ENCODE results near the gene SPRYD3. TPM values are rescaled to one million over a fixed set of nuclear protein-coding genes. Genes with fewer than 3 reads are reported as not detected.

Gene SPRYD3
- total RNA-seq, 1 donor from 2014 or later: 22.4 TPM

DNA sequence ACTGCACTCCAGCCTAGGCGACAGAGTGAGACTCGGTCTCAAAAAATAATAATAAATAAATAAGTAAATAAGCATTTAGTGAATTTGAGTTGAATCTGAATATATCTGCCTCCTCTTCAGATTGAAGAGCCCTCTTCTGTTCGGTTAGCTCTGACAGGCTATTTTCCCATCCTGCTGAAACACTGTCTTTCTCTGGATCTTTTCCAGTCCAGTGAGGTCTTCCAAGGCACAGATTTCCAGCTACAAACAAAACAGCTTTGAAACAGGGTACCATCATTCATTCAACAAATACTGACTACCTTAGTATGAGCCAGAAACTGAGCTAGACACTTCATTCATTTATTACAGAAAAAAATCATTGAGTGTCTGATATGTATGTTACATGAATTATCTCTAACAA, 7.2 kb upstream of the SPRYD3 start:
- FAIRE-seq (no peak), DNase-seq (ENCODE audit: low spot score in 2 of 2) (no peak)

DNA sequence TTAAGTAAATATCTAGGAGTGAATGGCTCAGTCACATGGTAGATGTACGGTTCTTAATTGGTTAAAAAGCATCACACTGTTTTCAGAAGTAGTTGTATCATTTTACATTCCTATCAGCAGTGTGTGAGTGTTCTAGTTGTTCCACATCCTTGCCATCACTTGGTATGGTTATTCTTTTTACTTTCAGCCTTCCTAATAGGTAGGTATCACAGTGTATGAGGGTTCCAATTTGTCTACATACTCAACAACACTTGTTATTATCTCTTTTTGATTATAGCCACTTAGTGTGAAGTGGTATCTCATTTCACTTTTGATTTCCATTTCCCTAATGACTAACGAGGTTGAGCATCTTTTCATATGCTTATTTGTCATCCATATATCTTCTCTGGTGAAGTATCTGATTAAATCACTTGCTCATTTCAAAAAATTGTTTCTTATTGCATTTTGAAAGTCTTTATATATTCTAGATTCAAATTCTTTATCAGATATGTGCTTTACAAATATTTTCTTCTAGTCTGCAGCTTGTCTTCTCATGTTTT, 3.5 kb upstream of the SPRYD3 start:
- no peak for FAIRE-seq

DNA sequence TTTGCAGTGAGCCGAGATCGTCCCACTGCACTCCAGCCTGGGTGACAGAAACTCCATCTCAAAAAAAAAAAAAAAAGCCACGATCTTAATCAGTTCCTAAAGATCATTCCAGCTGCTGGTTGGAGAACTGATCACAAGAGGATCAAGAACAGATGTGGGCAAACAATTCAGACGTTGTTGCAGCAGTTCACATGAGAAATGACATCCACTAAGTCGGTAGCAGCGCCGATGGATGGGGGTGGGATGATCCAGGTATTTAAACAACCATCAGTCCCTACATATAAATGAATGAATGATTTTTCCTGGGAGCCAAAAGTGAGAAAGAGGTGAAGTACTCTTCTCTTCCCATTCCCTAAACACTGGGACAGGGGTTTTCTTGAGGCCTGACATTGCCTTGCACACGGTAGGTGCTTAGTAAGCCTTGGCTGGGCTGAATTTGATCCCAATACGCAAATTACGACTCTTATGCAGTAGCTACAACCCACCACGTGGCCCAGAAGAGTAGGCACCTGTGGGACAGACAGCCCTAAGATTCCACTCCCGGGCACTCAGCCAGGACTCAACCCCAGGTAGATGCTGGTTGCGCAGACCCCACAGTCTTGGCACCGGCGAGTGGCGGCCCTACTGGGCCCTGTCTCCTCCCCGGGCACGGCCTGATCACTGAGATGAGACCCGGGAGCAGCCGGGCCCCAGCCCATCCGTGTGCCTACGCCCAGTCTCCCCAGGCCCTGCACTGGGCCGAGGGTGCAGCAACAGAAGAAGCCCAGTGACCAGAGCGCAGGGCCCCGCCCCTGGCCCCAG, 565 bp downstream of the SPRYD3 start:
- no peak for DNase-seq (ENCODE audit: low spot score in 2 of 2)
- FAIRE-seq: no peak

More for the DNA sequence above, 3.5 kb upstream of the SPRYD3 start:
- DNase-seq (ENCODE audit: low spot score in 2 of 2): no peak

DNA sequence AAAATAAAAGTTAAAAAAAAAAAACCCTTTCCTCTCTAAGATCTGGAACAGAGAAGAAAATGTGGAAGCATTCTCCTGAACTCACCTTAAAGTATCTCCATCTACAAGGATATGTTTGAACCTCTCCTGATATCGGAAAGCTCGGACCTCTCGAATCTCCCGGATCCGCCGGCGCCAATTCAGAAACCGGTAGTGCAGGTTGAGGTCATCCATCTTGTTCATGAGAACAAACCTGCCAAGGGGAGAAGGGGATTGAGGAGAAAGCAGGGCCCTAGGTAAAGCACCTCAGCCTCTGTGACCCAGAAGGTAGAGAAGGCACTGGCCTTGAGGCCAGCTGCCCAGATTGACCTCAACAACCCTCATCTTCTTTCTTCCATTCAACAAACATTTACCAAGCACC, 2.2 kb downstream of the SPRYD3 start:
- no peak for DNase-seq (ENCODE audit: low spot score in 2 of 2)
- no peak for FAIRE-seq

DNA sequence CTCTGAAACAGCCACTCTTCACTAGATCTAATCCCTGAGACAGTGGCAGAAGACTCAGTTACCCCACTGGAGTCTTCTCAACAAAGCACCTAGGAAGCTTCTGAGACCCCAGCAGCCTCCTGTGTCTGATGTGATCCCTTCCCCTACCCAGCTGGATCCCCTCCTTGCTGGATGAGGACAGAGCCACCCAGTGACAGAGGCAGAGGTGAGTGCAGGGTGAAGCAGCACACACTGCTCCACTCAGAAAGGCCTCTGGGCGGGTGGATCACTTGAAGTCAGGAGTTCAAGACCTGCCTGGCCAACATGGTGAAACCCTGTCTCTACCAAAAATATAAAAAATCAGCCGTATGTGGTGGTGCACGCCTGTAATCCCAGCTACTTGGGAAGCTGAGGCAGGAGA, 2.7 kb downstream of the SPRYD3 start:
- DNase-seq (ENCODE audit: low spot score in 2 of 2) (no peak), FAIRE-seq (no peak)

DNA sequence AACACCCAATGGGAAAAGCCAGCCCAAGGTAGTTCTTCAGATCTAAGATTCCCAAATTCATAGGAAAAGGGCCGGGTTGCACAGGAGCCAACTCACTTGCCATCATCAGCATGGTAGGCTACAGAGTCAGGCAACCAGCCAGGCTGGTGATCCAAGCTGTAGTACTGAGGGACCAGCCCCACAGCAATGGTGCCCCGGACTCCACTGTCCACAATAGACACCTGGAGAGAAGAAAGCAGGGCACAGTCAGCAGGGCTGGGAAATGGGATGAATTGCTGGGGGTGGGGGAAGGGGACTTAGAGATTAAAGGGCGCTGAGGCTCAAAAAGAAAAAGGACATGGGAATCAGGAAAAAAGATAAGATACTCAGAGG, 4.2 kb downstream of the SPRYD3 start:
- DNase-seq (ENCODE audit: low spot score in 2 of 2): no peak
- no peak for FAIRE-seq

DNA sequence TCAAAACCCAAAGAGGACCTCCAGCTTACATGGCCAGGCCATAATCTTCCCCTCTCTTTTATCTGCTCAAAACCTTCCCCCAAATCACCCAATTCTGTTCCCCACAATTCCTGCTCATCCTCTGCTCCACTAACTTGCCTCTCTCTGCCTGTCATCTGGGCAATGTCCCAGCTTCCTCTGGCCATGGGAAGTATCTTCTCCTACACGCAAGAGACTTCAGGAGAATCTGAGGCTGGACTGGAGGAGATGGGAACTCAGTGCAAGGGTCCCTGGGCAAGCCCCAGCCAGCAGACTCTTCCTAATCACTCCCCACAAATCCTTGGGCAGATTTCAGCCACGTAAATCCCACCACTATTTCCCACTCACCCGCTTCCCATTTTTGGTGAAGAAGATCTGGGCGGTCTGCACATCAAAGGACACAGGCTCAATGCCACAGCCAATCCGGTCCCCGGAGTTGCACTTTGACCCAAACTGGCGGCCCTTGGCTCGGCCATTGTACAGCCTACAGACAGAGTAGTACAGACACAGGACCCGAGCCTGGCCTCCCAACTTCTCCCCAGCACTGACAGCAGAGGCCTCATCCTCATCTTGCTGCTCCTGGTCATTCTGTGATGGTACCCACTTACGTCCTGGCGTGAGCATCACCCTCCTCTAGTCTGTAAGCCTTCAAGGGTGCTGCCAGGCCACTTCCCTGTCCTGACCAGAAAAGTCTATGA, 4.7 kb downstream of the SPRYD3 start:
- FAIRE-seq: no peak

DNA sequence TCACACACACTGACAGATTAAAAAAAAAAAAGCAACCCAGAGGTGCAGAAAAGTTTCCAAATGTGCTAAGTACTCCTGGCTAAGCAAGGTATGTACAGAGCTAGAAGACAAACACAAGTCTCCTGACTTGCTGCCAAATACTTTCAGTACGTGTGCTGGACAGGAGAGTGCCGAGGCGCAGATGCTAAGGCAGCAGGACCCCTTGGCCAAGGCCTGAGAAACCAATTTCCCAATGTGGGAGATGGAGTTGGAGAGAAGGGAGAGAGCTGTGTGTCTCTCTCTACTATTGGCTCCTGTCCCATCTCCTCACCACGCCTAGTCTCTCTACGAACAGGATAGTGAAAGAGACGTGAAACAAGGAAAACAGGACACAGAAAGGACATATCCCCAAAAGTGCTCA, 5.3 kb downstream of the SPRYD3 start:
- FAIRE-seq (no peak), DNase-seq (ENCODE audit: low spot score in 2 of 2) (no peak)

More for the DNA sequence above, 4.7 kb downstream of the SPRYD3 start:
- no peak for DNase-seq (ENCODE audit: low spot score in 2 of 2)

DNA sequence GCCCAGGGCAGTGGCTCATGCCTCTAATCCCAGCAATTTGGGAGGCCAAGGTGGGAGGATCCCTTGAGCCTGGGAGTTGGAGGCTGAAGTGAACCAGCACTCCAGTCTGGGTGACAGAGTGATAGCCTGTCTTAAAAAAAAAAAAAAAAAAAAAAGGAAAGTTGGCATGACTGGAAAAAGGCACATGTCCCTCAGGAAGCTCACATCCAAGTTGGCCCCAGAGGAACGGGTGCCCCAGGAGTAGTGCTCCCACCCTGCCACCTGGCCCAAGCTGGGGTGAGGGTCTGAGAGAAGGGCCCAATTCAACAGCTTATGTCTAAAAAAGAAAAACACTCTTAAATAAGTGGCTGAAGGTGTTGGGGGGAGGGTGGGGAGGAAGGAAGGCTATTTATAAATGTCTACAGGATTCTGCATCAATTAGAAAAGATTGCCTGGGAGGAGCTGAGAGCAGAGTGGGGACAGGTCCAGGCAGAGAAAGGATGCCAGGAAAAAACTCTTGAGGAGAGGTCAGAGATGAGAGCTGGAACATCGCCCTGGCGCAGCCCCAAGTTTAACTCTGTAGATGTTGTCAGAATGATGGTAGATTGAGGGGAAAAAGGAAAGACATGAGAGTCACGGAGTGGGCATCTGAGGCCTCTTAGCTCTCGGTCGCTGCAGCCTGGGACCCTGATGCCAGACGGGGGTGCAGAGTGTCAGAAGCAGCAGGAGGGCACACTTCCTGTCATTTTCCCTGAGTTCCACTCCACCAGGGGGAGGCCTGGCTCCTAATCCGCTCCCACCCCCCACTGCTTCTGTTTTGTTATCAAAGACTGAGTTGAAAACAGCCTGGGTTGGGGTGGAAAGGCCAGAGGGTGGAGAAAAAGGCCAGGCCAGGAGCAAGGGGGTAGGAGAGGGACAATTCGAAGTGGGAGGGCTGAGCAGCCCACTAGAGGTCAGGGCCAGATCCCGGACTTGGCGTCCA, 7.3 kb downstream of the SPRYD3 start:
- no peak for DNase-seq (ENCODE audit: low spot score in 2 of 2)
- FAIRE-seq: no peak

DNA sequence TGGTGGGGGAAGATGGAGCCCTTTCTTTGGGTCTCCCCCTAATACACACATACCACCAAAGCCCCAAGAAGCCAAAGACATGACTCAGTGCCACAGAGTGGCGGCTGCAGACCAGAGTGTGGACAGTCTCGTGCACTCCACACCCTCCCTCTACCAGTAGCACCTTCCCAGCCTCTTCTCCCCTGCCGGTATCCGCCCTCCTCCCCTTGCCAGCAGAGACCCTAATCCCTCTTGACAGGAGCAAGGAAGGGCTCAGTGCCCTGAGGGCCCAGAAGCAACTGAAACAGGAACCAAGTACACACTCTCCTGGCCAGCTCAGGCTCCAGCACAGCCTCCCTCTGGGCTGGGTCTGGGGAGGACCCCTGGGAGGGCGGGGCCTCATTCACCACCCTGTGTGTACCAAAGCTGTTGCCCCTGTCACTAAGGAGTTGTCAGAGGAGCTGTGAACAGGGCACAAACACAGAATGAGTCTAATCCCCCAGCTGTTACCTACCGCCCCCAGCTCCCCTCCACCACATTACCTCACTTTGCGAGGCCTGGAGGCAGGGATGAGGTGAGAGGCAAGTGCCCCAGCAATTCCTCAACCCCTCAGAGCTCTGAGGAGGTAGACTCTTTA, 8.2 kb downstream of the SPRYD3 start:
- DNase-seq (ENCODE audit: low spot score in 2 of 2): no peak
- FAIRE-seq: no peak

DNA sequence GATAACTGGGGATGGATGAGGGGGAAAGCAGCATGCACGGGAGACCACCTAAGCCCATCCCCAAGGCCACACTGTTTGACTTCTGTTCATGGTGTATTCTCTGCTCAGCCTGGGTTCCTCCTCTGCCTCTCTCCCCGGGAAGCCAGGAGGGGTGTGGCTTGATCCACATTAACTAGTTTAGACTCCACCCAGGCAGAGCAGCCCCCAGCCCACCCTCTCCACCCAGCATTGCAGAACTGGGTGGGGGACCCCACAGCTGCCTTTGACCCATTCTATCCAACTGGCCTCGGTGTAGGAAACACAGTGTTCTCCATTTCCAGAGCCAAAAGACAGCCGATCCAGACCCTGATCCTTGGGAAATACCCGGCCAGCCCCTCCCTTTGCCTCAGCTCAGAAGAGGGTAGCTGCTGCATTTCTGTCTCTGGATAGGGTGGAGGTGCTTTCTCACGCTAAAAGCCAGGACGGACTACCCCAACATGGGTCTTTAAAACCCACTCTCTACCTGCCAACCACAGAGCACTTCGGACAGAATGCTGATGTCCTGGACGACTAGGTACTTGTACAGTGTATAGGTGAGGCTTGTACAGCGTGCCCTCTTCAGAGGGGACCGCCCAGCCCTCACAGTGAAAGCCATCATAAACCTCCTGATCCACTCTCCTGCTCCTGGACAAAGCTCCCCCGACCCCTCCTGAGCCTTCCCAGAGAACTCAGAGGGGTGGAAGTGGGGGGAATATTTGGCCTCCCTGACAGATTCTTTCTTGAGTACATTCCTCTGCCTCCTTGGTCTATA, 9.4 kb downstream of the SPRYD3 start:
- no peak for FAIRE-seq
- DNase-seq (ENCODE audit: low spot score in 2 of 2): no peak

DNA sequence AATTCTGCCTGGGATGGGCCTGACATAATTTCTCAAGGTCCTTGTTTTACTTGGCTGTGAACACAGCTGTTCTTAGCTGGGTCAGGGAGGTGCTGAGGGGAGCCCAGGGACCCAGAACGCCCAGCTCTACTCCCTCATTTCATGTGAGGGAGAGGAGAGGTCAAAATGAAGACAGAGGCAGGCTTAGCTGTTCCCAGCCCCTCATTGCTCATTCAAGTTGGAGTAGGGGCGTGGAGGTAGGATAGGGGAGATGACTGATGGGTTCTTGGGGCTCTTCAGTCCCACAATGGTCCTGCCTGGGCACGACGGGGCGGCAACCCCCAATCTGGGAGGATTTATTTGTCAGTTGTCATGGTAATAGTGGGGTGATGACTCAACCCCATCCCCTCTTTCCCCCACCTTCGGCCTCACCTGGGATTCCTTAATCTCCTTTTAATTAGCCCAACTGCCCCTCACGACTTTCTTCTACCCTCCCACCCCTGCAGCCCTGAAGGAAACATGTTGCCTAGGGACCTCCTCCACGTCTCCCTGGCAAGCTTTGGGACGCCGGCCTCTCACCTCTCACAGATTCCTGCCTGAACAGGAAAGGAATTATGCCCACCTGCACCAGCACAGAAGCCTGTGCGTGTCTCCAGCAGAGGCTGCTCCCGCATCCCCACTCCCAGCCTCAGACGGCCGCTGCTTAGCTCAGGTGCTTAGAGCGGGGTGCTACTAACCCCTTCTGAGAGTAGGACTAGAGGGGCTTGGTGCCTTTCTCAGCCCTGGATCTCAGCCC, 10.2 kb downstream of the SPRYD3 start:
- no peak for FAIRE-seq
- no peak for DNase-seq (ENCODE audit: low spot score in 2 of 2)

DNA sequence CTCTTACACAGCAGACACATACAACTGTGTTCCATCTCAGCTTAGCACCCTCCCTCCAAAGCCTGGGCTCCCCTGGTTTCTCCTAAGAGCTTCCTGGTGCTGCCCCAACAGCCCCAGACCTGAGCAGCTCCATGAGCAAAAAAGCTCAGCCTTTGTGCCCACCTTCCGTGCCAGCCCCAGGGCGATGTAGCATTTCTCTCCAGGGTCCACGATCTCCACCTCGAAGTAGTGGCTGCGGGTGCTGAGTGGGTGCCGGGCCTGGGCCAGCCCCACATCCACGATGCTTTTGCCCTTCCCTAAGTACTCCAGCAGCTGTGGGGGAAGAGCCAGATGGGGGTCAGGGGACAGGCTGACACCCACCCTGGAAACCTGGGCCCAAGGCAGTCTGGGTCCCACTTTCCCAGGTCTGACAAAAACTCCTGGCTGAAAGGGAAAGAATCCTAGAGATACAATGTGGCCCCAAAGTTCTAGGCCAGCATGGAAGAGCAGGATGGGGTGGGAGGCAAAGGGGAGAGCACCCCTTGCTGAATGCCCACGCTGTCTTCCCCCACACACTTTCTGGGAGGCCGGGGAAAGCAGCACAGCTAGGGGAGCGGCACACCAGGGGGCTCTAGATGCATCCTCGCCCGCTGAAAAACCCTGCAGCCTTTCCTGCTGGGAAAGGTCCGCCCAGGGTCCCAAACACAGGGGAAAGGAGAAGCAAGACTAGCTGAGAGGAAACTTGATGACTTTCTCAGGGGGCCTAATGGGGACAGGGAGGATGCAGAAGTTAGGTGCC, 11.0 kb downstream of the SPRYD3 start:
- DNase-seq (ENCODE audit: low spot score in 2 of 2): no peak
- FAIRE-seq: no peak

DNA sequence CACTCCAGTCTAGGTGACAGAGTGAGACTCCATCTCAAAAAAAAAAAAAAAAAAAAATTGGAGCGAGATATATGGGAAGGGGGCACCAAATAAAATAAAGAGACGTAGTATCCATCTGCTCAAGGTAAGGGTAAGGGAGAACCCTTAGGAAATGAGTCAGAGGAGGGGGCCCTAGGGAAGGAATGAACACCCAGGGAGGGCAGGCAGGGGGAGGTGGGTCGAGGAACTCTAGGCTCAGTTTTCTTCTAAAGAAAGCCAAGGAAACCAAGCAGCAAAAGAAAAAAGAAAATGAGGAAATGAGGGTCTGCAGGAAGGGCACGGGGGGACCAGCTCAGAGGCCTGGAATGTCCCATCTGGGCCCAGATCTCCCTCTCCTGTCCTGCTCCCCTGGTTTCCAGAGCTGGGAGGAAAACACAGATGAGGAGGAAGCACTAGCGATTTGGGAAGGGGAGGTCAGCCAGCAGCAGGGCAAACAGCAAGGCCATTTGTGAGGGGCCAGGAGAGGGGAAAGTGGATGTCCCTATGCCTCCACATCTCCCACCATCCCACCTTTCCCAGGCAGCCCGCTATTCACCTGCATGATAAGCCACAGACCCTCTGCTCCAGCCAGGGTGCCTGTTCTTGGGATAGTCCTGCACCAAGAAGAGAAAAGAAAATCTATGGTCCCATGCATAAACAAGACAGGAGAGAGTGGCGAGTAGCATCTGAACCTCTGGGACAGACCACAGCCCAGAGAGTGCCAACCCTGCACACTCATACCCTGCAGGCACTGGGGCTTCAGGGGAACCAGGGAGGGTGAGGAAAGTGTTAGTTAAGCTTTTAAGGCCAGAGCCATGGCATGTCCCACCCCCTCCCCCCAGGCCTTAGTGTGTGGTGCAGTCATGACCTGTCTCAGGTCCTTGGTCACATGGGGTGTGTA, 11.9 kb downstream of the SPRYD3 start:
- no peak for FAIRE-seq

DNA sequence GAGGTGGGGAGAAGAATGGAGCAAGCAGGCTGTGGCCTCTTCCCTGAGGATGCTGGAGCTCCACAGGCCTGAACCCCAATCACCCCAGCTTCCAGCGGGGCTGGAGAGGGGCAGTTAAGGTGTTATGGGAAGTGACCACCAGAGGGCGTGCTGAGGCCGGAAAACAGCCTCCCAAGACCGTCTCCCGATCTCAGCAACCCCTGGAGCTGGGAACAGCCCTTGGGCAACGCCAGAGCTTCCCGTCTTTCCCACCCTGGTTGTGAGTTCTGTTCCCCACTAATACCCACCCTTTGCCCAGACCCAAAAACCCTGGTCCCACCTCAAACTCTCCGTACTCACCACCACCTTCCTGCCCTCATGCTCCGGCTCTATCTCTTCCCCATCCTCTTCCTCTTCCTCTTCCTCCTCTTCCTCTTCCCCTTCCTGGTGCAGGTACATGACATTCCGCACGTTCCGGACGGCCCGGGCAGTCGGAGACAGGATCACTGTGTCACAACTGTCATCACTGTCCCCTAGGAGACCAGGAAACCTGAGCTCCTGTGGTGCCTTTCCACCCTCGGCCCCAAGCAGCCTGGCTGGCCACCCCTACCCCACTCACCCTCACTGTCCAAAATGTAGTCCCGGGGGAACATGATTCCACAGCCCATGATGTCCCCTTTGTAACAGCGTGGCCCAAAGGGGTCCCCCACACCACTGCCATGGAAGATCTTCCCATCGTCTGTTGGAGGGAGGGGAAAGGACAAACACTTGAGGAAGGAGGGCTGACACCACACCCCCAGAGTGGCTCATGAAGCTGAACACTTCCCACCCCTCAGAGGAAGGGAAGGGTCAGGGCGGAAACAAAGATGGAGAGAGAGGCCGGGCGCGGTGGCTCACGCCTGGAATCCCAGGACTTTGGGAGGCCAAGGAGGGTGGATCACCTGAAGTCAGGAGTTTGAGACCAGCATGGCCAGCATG, 12.9 kb downstream of the SPRYD3 start:
- FAIRE-seq (no peak), DNase-seq (ENCODE audit: low spot score in 2 of 2) (peak; percentile 70 to 90)

More for the DNA sequence above, 11.9 kb downstream of the SPRYD3 start:
- no peak for DNase-seq (ENCODE audit: low spot score in 2 of 2)

DNA sequence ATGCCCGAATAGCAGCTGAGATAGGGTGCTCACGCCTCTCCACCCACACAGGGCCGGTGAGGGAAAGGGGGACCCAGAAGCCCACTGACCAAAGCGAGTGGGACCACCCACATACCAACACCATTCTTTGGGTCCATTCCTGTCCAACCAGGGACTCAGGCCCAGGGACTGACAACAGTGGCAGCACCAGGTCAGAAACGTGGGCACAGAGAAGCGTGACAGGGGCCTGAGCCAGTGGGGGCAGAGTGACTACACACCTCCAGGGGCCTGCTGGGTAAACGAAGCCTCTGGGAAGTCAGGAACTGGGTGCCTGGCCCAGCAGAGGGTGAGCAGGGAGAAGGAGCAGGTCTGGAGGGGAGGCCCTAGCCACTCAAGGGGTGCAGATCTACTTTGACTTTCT, 13.7 kb downstream of the SPRYD3 start:
- no peak for FAIRE-seq

More for the DNA sequence above, 13.7 kb downstream of the SPRYD3 start:
- DNase-seq (ENCODE audit: low spot score in 2 of 2): no peak

Measured in frontal cortex (tissue), 4 donors.